GM11168 (cell line): Measurements from ENCODE around the gene KLF13.

ENCODE experiments used
- in situ Hi-C: fragments of 300-500 bp; cut with MboI; formaldehyde crosslinking; loops from one replicate; pipeline ENCODE4 v1.12.0; 2022; ENCODE audit warnings: low sequenced_read_pairs; ENCODE audit not compliant: unreplicated experiment

Gene KLF13

DNA sequence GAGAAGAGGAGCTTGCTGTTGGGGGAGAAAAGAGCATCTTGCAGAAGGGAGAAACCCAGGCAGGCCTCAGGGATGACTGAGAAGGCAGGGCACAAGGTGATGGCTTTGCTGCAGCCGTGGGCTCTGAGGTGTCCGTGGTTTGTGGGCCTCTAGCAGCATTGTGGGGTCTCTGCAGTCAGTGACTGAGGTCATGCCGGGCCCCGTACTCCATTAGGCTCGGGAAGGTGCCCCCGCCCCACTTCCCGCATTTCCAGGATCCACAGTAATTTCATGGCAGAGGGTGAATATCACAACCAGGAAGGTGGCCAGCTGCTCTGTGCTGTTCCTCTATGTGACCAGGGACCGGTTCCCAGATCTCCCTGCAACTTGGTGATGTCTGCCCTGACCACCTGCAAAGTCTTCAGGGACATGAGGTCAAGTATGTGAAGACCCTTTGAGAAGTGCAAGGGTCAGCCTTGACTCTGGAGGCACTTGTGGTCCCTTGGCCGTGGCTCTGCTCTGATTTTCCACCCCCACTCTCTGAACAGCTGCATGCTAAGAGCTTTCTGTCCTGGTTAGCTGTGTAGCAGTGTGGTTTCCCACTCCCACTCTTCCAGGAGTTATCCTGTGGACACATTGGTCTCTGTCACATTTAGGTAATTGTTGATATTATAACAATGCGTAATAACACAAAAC is 3.6 kb downstream of the KLF13 start:
- in situ Hi-C loops: loop anchor here (10.0 kb wide), 1 partner anchor 125 kb away; no protein-coding TSS in a partner anchor

DNA sequence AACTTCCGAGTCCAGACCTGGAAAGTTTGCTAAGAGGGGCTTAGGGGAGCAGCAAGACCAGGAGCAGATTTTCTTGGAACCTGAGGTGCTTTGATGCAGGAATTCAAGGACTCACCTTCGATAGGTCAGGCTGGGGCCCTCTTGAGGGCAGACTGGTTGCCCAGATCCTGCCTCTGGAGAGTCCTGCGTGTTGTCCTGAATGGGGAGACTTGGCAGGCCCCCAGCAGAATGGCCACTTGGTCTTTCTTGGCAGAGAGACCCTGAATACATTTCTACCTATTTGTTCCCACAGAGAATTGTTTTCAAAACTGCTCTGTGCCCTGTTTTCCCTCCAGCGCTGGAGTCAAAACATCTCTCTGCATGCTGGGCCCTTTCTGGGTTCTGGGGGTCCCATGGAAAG is 4.2 kb downstream of the KLF13 start:
- in situ Hi-C loops: loop anchor here (10.0 kb wide), 1 partner anchor 126 kb away; no protein-coding TSS in a partner anchor

DNA sequence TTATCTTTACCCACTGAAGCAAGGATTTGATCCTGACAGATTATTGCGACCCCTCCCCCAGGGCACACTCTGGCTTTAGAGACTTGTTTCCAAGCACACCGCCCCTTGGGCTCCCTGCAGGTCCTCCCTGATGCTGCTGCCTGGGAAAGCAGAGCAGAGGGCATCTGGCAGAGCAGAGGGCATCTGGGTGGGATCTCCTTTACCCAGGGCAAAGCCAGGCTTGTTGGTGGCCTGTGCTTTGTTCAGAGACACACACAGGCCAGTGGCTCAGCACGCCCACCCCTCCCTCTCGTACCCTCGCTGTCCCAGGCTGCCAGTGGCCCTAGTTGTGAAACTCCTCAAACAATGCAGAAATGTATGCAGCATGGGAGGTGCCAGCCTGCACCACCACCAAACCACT is 4.8 kb downstream of the KLF13 start:
- in situ Hi-C loops: loop anchor here (10.0 kb wide), 1 partner anchor 127 kb away; no protein-coding TSS in a partner anchor

DNA sequence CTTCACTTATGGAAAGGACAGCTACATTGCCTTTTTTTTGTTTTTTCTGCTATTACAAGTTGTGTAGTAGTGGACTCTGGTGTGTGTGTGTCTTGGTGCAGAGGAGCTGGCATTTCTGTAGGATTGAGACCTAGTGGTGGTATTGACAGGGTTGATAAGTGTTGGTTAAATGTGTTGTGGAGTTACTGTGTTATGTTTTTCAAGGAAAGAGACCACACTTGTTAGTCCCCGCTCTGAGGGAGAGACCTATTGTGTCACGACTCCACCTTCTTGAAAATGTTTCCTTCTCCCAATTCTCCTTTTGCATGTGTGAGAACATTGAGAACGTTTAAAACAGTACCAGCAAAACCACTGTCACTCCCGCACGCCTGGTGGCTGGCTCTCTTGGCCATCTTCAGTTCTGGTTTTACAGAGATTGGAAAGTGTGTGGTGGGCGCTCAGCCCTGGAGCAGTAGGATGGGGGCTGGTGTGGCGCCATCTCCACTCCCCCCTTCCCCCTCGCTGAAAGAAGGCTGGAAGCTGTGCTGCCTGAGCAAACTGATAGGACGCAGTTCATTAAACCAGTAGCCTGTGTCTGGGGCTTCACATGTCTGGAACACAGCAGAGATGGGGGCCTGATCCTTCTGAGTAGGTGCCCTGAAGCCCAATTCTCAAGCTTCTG is 5.5 kb downstream of the KLF13 start:
- in situ Hi-C loops: loop anchor here (10.0 kb wide), 1 partner anchor 127 kb away; no protein-coding TSS in a partner anchor

DNA sequence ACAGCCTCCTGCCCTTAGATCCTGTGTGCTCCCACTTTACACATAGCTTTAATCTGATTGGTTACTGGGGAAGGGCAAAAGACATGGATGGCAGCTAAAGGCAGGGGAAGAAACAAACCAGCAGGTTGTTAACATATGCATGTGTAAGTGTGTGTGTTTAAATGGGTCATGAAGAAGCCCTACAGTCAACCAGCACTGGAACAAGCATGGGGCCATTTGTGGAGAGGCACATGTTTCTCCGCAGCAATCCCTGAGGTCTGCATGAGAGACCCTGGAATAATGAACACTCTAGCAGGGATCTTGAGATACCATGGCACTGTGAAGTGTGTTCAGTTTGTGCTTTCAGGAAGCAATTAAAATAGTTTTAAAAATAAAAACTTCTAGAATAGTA is 6.0 kb downstream of the KLF13 start:
- in situ Hi-C loops: loop anchor here (10.0 kb wide), 1 partner anchor 128 kb away; no protein-coding TSS in a partner anchor

DNA sequence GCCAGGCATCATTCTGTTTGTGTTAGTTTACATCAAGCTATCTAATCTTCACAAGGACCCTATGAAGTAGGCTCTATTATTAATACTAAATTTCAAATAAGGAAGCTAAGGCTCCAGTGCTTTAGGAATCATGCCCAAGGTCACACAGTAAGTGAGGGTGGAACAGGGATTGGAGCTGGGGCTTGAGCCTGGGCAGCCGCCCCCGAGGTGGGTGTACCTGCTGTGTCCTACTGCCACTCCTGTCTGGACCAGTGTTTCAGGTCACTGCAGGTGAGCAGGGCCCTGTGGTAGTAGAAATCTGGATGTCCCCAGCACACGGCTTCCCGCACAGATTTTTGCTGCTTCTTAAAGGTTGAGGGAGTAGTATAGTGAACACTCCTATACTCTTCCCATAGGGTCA is 6.5 kb downstream of the KLF13 start:
- in situ Hi-C loops: loop anchor here (10.0 kb wide), 1 partner anchor 128 kb away; no protein-coding TSS in a partner anchor

DNA sequence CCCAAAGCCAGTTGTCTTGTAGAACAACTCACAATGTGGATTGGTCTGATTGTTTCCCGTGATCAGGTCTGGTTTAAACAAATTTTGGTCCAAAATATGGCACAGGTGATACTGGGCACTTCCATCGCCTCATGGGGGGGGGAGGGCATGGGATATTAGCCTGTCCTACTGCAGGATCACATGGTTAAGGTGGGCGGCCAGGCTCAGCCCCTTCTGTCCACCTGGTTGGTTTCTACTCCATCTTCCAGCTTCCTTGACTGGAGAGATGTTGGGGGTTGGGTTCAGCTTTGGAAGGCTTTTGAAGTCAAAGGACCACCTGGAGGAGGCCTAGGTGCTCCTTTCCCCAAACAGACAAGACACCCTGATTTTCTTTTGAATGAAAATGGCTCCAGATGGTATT is 7.2 kb downstream of the KLF13 start:
- in situ Hi-C loops: loop anchor here (10.0 kb wide), 1 partner anchor 129 kb away; no protein-coding TSS in a partner anchor

DNA sequence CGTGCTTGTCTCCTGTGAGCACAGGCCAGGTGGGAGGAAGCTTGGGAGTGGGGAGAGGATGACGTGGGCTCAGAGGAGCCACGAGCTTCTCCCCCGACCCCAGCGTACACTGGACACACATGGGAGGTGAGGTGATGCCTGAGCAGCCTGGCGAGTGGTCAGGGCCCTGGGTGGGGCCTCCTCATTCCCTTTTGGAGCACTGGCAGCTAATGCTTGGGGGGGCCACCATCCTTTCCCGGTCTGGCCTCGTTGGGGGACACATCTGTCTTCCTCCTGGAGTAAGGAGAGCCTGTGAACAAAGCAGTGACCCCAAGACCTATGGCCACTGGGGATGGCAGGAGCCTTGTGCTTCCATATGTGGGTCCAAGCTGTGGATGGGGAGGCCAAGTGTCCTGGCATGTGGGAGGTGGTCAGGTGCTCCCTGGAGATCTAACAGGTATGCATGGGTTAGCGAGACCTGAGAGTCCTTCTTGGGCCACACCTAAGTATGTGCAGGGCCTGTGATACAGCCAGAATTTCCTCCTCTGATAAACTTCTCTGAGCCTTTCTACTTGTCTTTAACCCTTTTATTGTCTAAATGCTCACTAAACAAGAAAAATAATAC is 9.5 kb downstream of the KLF13 start:
- in situ Hi-C loops: loop anchor here (10.0 kb wide), 1 partner anchor 131 kb away; no protein-coding TSS in a partner anchor

DNA sequence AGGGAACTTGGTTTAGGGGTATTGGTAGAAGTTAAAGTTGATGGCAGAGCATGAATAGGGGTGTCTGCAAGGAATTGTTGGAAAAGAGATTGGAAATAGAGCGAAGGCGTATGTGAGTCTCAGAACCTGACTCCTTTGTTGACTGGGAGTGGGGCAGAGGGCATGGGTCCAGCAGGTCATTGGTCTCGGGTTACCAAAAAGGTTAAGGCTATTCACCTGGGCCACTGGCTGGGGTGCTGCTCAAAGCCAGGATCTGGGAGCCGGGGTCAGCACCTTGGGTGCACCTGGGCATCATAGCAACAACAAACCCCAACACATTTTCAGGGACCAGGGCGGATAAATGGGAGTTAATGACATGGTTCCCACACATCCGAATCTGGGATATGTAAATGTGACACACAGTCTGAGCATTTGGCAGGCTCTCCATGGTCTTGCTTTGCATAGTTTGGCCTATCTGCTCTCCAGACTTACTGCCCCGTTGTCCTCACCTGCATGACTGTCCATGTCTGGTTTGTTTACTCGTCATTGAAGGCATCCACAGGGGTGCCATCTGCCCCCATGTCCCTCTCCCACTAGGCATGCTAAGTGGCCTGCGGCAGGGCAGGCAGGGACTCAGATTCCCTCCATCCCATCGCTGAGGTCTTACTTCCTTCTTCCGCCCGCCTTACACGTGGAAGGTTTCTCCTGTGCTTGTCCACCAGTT is 10.1 kb downstream of the KLF13 start:
- in situ Hi-C loops: loop anchor here (10.0 kb wide), 1 partner anchor 132 kb away; no protein-coding TSS in a partner anchor

DNA sequence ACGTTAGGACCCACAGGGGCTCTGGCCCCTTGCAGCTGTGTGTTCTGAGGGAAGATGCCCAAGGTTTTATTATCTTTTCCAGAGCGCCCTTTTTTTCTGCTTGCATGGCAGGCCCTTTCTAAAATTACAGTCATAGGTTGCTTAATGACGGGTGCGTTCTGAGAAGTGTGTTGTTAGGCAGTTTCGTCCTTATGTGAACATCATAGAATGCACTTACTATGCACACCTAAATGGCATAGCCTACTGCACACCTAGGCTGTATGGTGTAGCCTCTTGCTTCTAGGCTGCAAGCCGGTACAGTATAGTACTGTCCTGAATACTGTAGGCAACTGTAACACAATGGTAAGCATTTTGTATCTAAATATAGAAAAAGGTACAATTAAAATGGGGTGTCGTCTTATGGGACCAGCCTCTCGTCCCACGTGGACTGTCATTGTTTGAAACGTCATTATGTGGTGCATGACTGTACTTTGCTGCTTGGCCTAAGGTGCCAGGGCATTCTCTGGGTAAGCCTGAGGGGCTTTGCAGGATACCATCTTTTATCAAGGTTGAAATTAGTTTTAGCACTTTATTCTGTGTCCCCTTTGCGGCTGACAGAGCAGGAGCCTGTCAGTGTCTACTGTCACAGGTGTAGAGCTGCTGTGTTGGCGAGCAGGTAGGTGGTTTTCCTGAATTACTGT is 10.9 kb downstream of the KLF13 start:
- in situ Hi-C loops: loop anchor here (10.0 kb wide), 1 partner anchor 133 kb away; no protein-coding TSS in a partner anchor

DNA sequence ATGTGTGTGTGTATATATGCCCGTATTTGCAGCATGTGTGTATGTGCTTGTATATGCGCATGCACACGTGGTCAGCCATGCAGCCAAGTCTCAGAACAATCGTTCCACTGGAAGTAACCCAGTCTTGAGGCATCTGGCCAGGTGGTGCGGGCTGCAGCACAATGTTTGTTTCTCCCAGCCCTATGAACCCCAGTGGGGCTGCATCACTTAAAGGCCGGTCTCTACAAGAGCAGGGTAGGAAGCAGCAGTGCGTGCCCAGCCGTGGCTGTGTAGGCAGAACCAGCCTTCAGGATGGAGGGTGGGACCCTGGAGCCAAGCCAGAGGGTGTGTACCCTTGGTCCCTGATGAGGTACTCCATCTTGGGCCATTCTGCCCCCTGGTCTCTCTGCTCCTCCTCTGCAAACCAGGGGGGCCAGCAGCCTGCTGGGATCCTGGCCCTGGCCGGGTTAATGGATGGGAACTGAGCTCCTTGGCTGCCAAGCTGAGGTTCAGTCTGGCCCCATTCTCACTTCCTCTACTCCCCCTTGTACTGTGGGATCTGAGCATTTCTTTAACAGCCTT is 11.8 kb downstream of the KLF13 start:
- in situ Hi-C loops: loop anchor here (10.0 kb wide), 1 partner anchor 134 kb away; no protein-coding TSS in a partner anchor

DNA sequence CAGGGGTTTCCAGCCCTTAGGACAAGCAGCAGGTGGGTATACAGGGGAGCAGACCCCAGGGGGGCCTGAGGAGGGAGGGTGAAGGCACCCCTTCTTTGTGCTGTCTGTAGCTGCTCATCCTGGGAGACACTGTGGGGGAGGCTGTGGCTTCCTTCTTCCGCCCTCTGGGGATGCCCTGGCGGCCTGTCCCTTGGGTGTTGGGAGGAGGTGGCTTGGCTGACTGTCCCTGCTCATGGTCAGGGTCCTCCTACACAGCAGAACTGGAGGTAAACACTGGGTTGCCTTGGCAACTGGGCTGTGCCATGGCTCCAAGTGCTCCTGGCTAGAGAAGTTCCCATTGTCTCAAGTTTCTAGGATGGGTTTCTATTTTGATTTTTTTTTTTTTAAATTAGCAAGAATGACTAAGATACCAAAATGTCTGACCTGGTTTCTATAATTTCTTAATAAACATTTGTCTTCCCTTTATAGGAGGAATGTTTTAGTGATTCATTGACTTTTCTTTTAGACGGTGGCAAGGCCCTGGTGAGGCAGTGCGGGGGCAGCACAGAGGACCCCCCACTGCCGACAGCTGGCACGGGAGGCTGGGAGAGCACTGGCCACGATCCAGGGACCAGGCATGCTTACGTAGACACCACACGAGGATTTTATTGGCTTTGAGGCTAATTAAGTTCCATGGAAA is 12.4 kb downstream of the KLF13 start:
- in situ Hi-C loops: loop anchor here (10.0 kb wide), 1 partner anchor 134 kb away; no protein-coding TSS in a partner anchor

DNA sequence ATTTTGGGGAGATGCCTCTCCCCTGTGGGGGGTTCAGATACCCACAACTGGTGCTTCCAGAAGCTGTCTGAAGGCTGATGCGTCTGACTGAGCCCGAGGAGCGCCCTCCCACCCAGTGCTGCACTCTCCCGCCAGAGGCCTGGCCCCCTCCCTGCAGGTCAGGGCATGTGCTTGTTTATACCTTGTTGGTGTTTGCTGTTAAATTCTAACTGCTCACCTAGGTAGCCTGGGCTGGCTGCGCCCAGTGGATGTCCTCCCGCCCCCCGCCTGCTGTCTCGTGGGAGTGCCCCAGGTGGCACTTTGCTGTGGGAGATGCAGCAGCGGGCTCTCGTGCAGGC is 12.9 kb downstream of the KLF13 start:
- in situ Hi-C loops: loop anchor here (10.0 kb wide), 1 partner anchor 135 kb away; no protein-coding TSS in a partner anchor

DNA sequence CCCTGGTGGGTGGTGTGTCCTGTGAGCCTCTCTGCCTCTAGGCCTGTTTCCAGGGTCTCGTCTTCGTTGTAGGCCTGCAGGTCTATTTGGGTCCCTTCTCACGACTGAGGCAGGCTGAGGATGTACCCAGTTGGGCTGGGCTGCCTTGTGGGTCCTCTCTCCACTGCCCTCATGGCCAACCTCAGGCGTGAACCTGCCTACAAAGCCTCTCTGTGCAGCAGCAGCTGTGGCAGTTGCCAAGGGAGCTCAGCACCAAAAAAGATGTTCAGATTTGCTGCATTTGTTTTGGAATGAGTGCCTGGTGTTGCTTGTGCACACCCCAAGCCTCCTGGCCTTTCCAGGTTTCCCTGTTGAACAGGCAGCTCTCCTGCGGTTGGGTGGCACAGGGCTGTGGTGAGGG is 13.4 kb downstream of the KLF13 start:
- in situ Hi-C loops: no loop called here

DNA sequence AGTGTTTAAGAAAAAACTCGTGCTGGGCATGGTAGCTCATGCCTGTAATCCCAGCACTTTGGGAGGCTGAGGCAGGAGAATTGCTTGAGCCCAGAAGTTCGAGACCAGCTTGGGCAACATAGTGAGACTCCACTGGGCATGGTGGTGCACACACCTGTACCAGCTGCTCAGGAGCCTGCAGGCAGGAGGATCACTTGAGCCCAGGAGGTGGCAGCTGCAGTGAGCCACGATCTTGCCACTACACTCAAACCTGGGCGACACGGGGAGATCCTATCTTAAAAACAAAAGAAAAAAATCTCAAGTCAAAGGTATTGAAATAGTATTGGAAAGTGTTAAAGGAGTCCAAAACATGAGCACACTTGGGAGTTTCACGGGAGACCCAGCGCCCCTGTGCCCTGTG is 14.0 kb downstream of the KLF13 start:
- in situ Hi-C loops: no loop called here

DNA sequence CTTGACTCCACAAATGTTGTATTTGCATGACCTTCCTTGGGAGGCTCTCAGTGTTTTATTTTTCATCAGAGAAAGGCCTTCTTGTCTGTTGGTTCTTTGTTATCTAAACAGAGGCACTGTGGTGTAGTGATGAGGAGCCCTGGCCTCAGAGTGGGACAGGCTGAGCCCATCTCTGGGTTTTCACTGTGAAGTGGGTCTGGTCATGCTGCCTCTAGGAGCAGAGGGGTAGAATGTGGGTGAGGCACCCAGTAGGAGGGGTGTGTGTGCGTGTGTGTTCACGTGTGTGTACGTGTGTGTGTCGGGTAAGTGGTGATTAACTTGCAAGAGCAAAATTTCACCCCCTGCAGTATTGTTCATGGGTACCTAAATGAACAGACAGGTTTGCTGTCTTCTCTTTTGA is 14.4 kb downstream of the KLF13 start:
- in situ Hi-C loops: no loop called here

DNA sequence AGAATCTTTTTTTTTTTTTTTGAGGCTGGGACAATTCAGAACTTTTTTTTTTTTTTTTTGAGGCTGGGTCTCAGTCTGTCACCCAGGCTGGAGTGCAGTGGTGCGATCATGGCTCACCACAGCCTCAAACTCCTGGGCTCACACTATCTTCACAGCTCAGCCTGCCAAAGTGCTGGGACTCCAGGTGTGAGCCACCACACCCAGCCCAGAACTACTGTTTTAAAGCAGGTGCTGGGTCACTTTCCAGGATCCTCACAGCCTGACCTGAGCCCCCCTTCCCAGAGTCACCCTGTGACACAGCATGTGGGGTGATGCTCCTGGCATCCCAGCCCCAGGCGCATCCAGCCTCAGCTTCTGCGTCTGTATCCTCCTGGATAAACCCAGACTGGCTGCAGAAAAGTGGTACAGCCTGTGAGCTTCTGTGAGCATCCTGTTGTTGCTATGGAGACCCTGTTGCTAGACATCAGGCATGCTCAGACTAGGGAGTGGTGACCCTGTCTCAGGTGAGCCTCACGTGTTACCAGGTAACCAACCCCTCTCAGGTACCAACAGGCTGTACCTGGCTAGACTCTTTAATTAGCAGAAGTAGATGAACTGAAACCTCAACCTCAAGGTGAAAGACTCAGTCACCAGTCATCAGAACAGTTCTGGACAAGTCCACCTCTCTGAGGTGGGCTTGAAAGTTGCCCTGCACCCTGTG is 15.0 kb downstream of the KLF13 start:
- in situ Hi-C loops: no loop called here

DNA sequence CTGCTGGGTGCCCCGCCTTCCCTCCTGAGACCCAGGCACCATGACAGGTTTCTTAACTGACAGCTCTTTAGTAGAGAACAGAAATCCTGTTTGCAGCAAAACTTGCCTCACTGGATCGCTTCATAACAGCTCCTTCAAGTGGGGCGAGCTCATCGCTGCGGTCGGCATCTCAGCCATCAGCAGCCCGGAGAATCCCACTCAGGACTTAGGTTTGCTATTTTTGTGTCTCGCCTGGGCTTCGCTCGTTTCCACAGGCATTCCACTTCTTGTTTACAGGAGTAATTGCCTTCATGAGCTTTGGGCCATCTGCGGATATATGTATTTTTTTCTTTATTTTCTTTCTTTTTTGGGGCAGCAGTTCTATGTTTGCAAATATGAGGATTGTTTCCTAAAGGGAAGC is 15.7 kb downstream of the KLF13 start:
- in situ Hi-C loops: no loop called here
